Measurements from ENCODE around the gene TMEM205.

Gene TMEM205

GRCh38 chr19:11300811-11301120 lies 45.3 kb downstream of the TMEM205 start:
- Histone ChIP-seq H4K20me1 (ENCODE audit: insufficient read depth, low read length) (no peaks in the 10 kb centered on the region), H3K27ac (ENCODE audit: low read length) (no peak overlapping the region), H2AFZ (ENCODE audit: low read depth, low read length) (no peak overlapping the region), H3K27me3 (ENCODE audit: insufficient read depth, low read length, poor library complexity) (no peaks in the 10 kb centered on the region), H3K79me2 (ENCODE audit: insufficient read depth, low read length) (no peaks in the 10 kb centered on the region), H3K9me3 (ENCODE audit: insufficient read depth, low read length, severe bottlenecking) (no peaks in the 10 kb centered on the region), H3K4me1 (ENCODE audit: insufficient read depth, low read length) (peaks cover 3% of the 10 kb centered on the region; the same call in 1 of the 2 replicates), H3K4me2 (ENCODE audit: insufficient read depth, low read length) (no peak overlapping the region), H3K4me3 (ENCODE audit: low read depth in 1 of 2, low read length in 2 of 2) (no peak overlapping the region), H3K36me3 (ENCODE audit: insufficient read depth, low read length) (no peaks in the 10 kb centered on the region), H3K9ac (ENCODE audit: low read depth, low read length) (no peak overlapping the region)
- ATAC-seq (ENCODE audit: insufficient read depth, low read depth) = no peak
- no peak for DNase-seq
- TF ChIP-seq CTCF (IDR thresholded peaks at IDR 0.05; ENCODE audit: borderline replicate concordance, extremely low read depth, low read length, poor library complexity, severe bottlenecking) = no peak
- TF ChIP-seq EZH2 (IDR thresholded peaks at IDR 0.05; ENCODE audit: borderline replicate concordance, low read depth, low read length, severe bottlenecking) = no peak

- Histone ChIP-seq H3K9ac (ENCODE audit: low read depth, low read length) (no peak overlapping the region), H3K36me3 (ENCODE audit: insufficient read depth, low read length) (no peaks in the 10 kb centered on the region), H4K20me1 (ENCODE audit: insufficient read depth, low read length) (no peaks in the 10 kb centered on the region), H3K27ac (ENCODE audit: low read length) (no peak overlapping the region), H3K4me2 (ENCODE audit: insufficient read depth, low read length) (no peak overlapping the region), H3K4me1 (ENCODE audit: insufficient read depth, low read length) (peaks cover 3% of the 10 kb centered on the region; the same call in 1 of the 2 replicates), H3K9me3 (ENCODE audit: insufficient read depth, low read length, severe bottlenecking) (no peaks in the 10 kb centered on the region), H3K27me3 (ENCODE audit: insufficient read depth, low read length, poor library complexity) (no peaks in the 10 kb centered on the region), H3K79me2 (ENCODE audit: insufficient read depth, low read length) (no peaks in the 10 kb centered on the region), H2AFZ (ENCODE audit: low read depth, low read length) (peak overlapping the region; percentile 25; the same call in 1 of the 2 replicates), H3K4me3 (ENCODE audit: low read depth in 1 of 2, low read length in 2 of 2) (no peak overlapping the region)
- ATAC-seq (ENCODE audit: insufficient read depth, low read depth) = no peak
- TF ChIP-seq EZH2 (IDR thresholded peaks at IDR 0.05; ENCODE audit: borderline replicate concordance, low read depth, low read length, severe bottlenecking) (no peak), CTCF (IDR thresholded peaks at IDR 0.05; ENCODE audit: borderline replicate concordance, extremely low read depth, low read length, poor library complexity, severe bottlenecking) (no peak)
- DNase-seq = no peak
Measured at GRCh38 chr19:11299946-11300810, 45.9 kb downstream of the TMEM205 start.

GRCh38 chr19:11296264-11296663 lies 49.8 kb downstream of the TMEM205 start:
- Histone ChIP-seq H3K79me2 (ENCODE audit: insufficient read depth, low read length) (no peaks in the 10 kb centered on the region), H3K27me3 (ENCODE audit: insufficient read depth, low read length, poor library complexity) (no peaks in the 10 kb centered on the region), H3K4me2 (ENCODE audit: insufficient read depth, low read length) (no peak overlapping the region), H3K9me3 (ENCODE audit: insufficient read depth, low read length, severe bottlenecking) (no peaks in the 10 kb centered on the region), H3K36me3 (ENCODE audit: insufficient read depth, low read length) (no peaks in the 10 kb centered on the region), H3K27ac (ENCODE audit: low read length) (no peak overlapping the region), H4K20me1 (ENCODE audit: insufficient read depth, low read length) (no peaks in the 10 kb centered on the region), H3K4me1 (ENCODE audit: insufficient read depth, low read length) (peaks cover 15% of the 10 kb centered on the region), H3K4me3 (ENCODE audit: low read depth in 1 of 2, low read length in 2 of 2) (no peak overlapping the region), H3K9ac (ENCODE audit: low read depth, low read length) (no peak overlapping the region), H2AFZ (ENCODE audit: low read depth, low read length) (no peak overlapping the region)
- ATAC-seq (ENCODE audit: insufficient read depth, low read depth) = no peak
- no peak for TF ChIP-seq EZH2 (IDR thresholded peaks at IDR 0.05; ENCODE audit: borderline replicate concordance, low read depth, low read length, severe bottlenecking)
- no peak for TF ChIP-seq CTCF (IDR thresholded peaks at IDR 0.05; ENCODE audit: borderline replicate concordance, extremely low read depth, low read length, poor library complexity, severe bottlenecking)
- DNase-seq = no peak
